ENCODE results near the gene TRIOBP.

Gene TRIOBP

GRCh38 chr22:37811867-37812266, 115.0 kb downstream of the TRIOBP start:
- H3K4me3 ChIP-seq (ENCODE audit: low read depth, low read length): no peak overlapping the region
- TF ChIP-seq CTCF (IDR thresholded peaks at IDR 0.05; ENCODE audit: low read depth, low read length, missing control alignments): no peak
- in situ Hi-C loops (cut with HindIII; ENCODE audit: low pct_ligation_motif_present, low sequenced_read_pairs): no loop called here
- DNase-seq: no peak
- H3K36me3 ChIP-seq (replicated peaks): peaks cover 7% of the 10 kb centered on the region
- H3K27me3 ChIP-seq (replicated peaks): no peaks in the 10 kb centered on the region
- H3K27ac ChIP-seq: no peak overlapping the region

GRCh38 chr22:37812869-37813678, 116.2 kb downstream of the TRIOBP start:
- in situ Hi-C loops (cut with HindIII; ENCODE audit: low pct_ligation_motif_present, low sequenced_read_pairs): no loop called here
- H3K27ac ChIP-seq: no peak overlapping the region
- no peak for TF ChIP-seq CTCF (IDR thresholded peaks at IDR 0.05; ENCODE audit: low read depth, low read length, missing control alignments)
- no peak for DNase-seq
- peaks cover 7% of the 10 kb centered on the region for H3K36me3 ChIP-seq (replicated peaks)
- no peak overlapping the region for H3K4me3 ChIP-seq (ENCODE audit: low read depth, low read length)
- H3K27me3 ChIP-seq (replicated peaks): no peaks in the 10 kb centered on the region

GRCh38 chr22:37815593-37815992, 118.7 kb downstream of the TRIOBP start:
- no peak overlapping the region for H3K27ac ChIP-seq
- H3K27me3 ChIP-seq (replicated peaks): no peaks in the 10 kb centered on the region
- peaks cover 7% of the 10 kb centered on the region for H3K36me3 ChIP-seq (replicated peaks)
- TF ChIP-seq CTCF (IDR thresholded peaks at IDR 0.05; ENCODE audit: low read depth, low read length, missing control alignments): no peak
- H3K4me3 ChIP-seq (ENCODE audit: low read depth, low read length): no peak overlapping the region
- no peak for DNase-seq
- in situ Hi-C loops (cut with HindIII; ENCODE audit: low pct_ligation_motif_present, low sequenced_read_pairs): no loop called here

GRCh38 chr22:37816543-37817180, 119.8 kb downstream of the TRIOBP start:
- no peak overlapping the region for H3K4me3 ChIP-seq (ENCODE audit: low read depth, low read length)
- H3K27me3 ChIP-seq (replicated peaks): no peaks in the 10 kb centered on the region
- peaks cover 7% of the 10 kb centered on the region for H3K36me3 ChIP-seq (replicated peaks)
- in situ Hi-C loops (cut with HindIII; ENCODE audit: low pct_ligation_motif_present, low sequenced_read_pairs): no loop called here
- DNase-seq: no peak
- TF ChIP-seq CTCF (IDR thresholded peaks at IDR 0.05; ENCODE audit: low read depth, low read length, missing control alignments): no peak
- no peak overlapping the region for H3K27ac ChIP-seq

GRCh38 chr22:37817705-37818408, 121.0 kb downstream of the TRIOBP start:
- Histone ChIP-seq H3K36me3 (replicated peaks) (peaks cover 7% of the 10 kb centered on the region), H3K27ac (peak overlapping the region; percentile 61), H3K4me3 (ENCODE audit: low read depth, low read length) (peak overlapping the region; percentile 45), H3K27me3 (replicated peaks) (no peaks in the 10 kb centered on the region)
- DNase-seq: peak; percentile 72
- TF ChIP-seq CTCF (IDR thresholded peaks at IDR 0.05; ENCODE audit: low read depth, low read length, missing control alignments): peak; percentile 71
- in situ Hi-C loops (cut with HindIII; ENCODE audit: low pct_ligation_motif_present, low sequenced_read_pairs): no loop called here
